Prostate gland (tissue), 2 donors: ENCODE measurements around the gene FAM181B.

ENCODE experiments used
- POLR2A ChIP-seq: fragments of 450-650 bp; IDR thresholded peaks from one replicate; pipeline ENCODE4 v1.6.1; 2016; ENCODE audit warnings: antibody characterized with exemption, mild to moderate bottlenecking
- POLR2AphosphoS5 ChIP-seq: sonication (generic); formaldehyde crosslinking; IDR thresholded peaks from one replicate; pipeline ENCODE4 v1.6.1; 2017; ENCODE audit warnings: antibody characterized with exemption
- TF ChIP-seq, protein P1 (sequence below), 4 experiments: fragments of 200-600 bp in 2 of 4; fragments of 450-650 bp in 2 of 4; sonication (generic) in 2 of 4; IDR thresholded peaks; 1 replicate in 3 of 4; 2 replicates in 1 of 4; pipeline ENCODE4 v1.5.1; 2016 to 2019; ENCODE audit warnings: antibody characterized with exemption in 4 of 4, mild to moderate bottlenecking in 2 of 4, moderate library complexity in 2 of 4

DNA sequence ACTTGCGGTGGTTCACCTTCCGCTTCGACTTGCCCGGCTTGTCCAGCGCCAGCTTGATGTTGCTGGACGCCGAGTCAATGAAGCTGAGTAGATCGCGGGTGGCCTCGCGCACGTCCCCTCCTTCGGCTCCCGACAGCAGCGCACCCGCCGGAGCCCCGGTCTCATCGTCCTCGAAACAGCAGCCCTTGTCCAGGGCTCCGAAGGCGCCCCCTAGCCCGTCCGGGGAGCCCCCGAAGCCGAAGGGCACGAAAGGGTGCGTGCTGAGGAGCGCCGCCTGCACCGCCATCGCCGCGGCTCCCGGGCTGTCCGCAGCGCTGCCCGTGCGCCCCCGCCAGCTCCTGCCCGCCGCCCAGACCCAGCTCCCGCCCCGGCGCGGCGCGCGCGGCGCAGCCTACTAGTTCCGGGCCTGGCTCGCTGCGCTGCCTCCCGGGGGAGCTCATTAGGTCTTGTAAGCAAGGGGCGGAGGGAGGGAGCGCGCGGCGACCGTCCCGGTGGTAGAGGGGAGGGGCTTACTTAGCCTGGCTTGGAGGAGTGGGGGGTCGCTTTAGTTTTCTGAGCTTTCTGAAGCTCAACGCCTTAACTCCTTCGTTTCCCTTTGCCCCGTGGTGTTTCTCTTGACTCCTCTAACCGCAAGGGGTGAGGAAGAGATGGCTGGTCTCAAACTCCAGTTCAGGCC is at the start of gene FAM181B:
- TF ChIP-seq, protein P1, sequence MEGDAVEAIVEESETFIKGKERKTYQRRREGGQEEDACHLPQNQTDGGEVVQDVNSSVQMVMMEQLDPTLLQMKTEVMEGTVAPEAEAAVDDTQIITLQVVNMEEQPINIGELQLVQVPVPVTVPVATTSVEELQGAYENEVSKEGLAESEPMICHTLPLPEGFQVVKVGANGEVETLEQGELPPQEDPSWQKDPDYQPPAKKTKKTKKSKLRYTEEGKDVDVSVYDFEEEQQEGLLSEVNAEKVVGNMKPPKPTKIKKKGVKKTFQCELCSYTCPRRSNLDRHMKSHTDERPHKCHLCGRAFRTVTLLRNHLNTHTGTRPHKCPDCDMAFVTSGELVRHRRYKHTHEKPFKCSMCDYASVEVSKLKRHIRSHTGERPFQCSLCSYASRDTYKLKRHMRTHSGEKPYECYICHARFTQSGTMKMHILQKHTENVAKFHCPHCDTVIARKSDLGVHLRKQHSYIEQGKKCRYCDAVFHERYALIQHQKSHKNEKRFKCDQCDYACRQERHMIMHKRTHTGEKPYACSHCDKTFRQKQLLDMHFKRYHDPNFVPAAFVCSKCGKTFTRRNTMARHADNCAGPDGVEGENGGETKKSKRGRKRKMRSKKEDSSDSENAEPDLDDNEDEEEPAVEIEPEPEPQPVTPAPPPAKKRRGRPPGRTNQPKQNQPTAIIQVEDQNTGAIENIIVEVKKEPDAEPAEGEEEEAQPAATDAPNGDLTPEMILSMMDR (IDR thresholded peaks at IDR 0.05): no peak
- TF ChIP-seq POLR2A (no peak), POLR2AphosphoS5 (no peak)
